K562 (cell line): ENCODE data around the gene USF2. TPM values are rescaled to one million over a fixed set of nuclear protein-coding genes. Genes with fewer than 3 reads are reported as not detected.

Source experiments
- CBFA2T2 ChIP-seq: fragments of 450-650 bp; conservative IDR thresholded peaks from 2 replicates; pipeline ENCODE4 v1.6.1; 2017; ENCODE audit warnings: mild to moderate bottlenecking
- FOXJ3 ChIP-seq: sonication (generic); formaldehyde crosslinking; IDR thresholded peaks from 2 replicates; pipeline ENCODE4 v1.4.0; 2020; ENCODE audit warnings: mild to moderate bottlenecking, missing genetic modification reagents
- HCFC1 ChIP-seq: IDR thresholded peaks from 2 replicates; pipeline ENCODE4 v1.6.1; 2012; ENCODE audit warnings: low read depth, low read length, improper control_type of control experiment
- HDAC1 ChIP-seq, 2 experiments: fragments of 450-650 bp; IDR thresholded peaks; 2 replicates each; pipeline ENCODE4 v1.6.1; 2016 to 2017; ENCODE audit warnings: inconsistent platforms in 1 of 2, mild to moderate bottlenecking in 1 of 2, moderate library complexity in 1 of 2
- HDGF ChIP-seq: fragments of 450-650 bp; IDR thresholded peaks from 2 replicates; pipeline ENCODE4 v1.6.1; 2016
- NFRKB ChIP-seq: fragments of 450-650 bp; IDR thresholded peaks from 2 replicates; pipeline ENCODE4 v1.6.1; 2016; ENCODE audit warnings: low read depth
- PREB ChIP-seq: sonication (generic); formaldehyde crosslinking; IDR thresholded peaks from 2 replicates; pipeline ENCODE4 v1.8.1; 2023; ENCODE audit warnings: mild to moderate bottlenecking, missing genetic modification reagents
- REST ChIP-seq, 2 experiments: fragments of 450-650 bp; formaldehyde crosslinking in 1 of 2; IDR thresholded peaks; 2 replicates each; pipeline versions ENCODE4 v1.4.0 to v1.6.1; 2014 to 2020; ENCODE audit warnings: mild to moderate bottlenecking in 2 of 2, borderline replicate concordance in 1 of 2, low read depth in 1 of 2
- UBTF ChIP-seq, 2 experiments: IDR thresholded peaks; 2 replicates each; pipeline ENCODE4 v1.6.1; 2012; ENCODE audit warnings: improper control_type of control experiment in 2 of 2, low read depth in 2 of 2, low read length in 2 of 2, borderline replicate concordance in 1 of 2
- ZNF165 ChIP-seq: fragments of 250-450 bp; sonication (Bioruptor Pico); IDR thresholded peaks from 2 replicates; pipeline ENCODE4 v1.4.0; 2020; ENCODE audit warnings: borderline replicate concordance
- ZNF395 ChIP-seq: fragments of 200-800 bp; sonication (Bioruptor generic); IDR thresholded peaks from 2 replicates; pipeline ENCODE4 v1.6.1; 2017; ENCODE audit warnings: missing genetic modification characterization, missing compliant biosample characterization
- ZNF75A ChIP-seq: fragments of 450-650 bp; formaldehyde crosslinking; IDR thresholded peaks from 2 replicates; pipeline ENCODE4 v1.4.0; 2020; ENCODE audit warnings: mild to moderate bottlenecking
- ZNF764 ChIP-seq: fragments of 250-450 bp; sonication (Bioruptor Pico); IDR thresholded peaks from 2 replicates; pipeline ENCODE4 v1.4.0; 2020; ENCODE audit warnings: low read depth, mild to moderate bottlenecking, moderate library complexity
- polyA plus RNA-seq, 8 experiments: library from polyadenylated mRNA; depleted of rRNA in 4 of 8; stranded (reverse) in 5 of 8; unstranded in 3 of 8; fragments of >200 nt; fragmentation: Nextera tagmentation in 2 of 8; fragmentation: Illumina TruSeq in 1 of 8; extraction: Ambion mirVana in 2 of 8; extraction: Trizol in 1 of 8; gene quantifications; 2 replicates each; pipeline versions ENCODE4 v1.2.1 to v1.2.3, GENCODE V29; 2011 to 2014; ENCODE audit warnings: inconsistent platforms in 1 of 8, missing spikeins in 1 of 8
- total RNA-seq, 7 experiments: library from RNA; depleted of rRNA in 6 of 7; stranded (reverse); fragments of >200 nt in 6 of 7; fragmentation: Illumina TruSeq in 2 of 7; extraction: Trizol in 2 of 7; gene quantifications; 2 replicates each; pipeline versions ENCODE4 v1.2.1 to v1.2.3, GENCODE V29; 2011 to 2021; ENCODE audit warnings: low replicate concordance in 1 of 7

USF2 gene
- total and polyA plus RNA-seq, 9 of the 15 experiments (the other 6 are each of a cell fraction or from before 2014, with no cell fraction given), result 0.27 to 93.7 (median 58.4) TPM

- TF ChIP-seq ZNF395 (CRISPR knock-in tag) (peak; percentile 44; the same call in 1 of the 2 replicates), CBFA2T2 (no peak), REST (IDR thresholded peaks at IDR 0.05; ENCODE audit: borderline replicate concordance) (no peak), REST (CRISPR knock-in tag; IDR thresholded peaks at IDR 0.05; ENCODE audit: low read depth) (no peak; the same call in 1 of the 2 replicates), FOXJ3 (CRISPR knock-in tag) (no peak), UBTF (IDR thresholded peaks at IDR 0.05; ENCODE audit: borderline replicate concordance in 1 of 2, low read depth in 2 of 2, low read length in 2 of 2) (no peak), ZNF75A (no peak), HCFC1 (no peak), HDGF (0 out of 2 replicates have a peak, but pooled peaks have one; percentile 10), ZNF764 (no peak), PREB (CRISPR knock-in tag) (no peak), NFRKB (no peak), HDAC1 (IDR thresholded peaks at IDR 0.05) (no peak), ZNF165 (CRISPR knock-in tag) (no peak)
These were observed 48.8 kb downstream of the USF2 start (continued) for GRCh38 chr19:35317464-35318043.
